ENCODE measurements around the gene FOXQ1.
"Not testable (repeated sequence)": the region's sequence is repeated elsewhere in the genome, so short reads cannot be mapped to it uniquely, and the experiment has no call there.

The FOXQ1 gene

DNA sequence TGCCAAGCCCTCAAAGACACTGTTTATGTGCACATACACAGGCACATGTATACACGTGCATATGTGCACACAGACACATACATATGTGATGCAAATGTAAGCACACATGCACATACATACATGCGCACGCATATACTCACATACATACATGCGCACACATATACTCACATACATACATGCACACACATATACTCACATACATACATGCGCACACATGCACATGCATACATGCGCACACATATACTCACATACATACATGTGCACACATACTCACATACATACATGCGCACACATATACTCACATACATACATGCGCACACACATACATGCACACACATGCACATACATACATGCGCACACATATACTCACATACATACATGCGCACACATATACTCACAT lies 20.5 kb upstream of the FOXQ1 start:
- DNase-seq, result no peak

DNA sequence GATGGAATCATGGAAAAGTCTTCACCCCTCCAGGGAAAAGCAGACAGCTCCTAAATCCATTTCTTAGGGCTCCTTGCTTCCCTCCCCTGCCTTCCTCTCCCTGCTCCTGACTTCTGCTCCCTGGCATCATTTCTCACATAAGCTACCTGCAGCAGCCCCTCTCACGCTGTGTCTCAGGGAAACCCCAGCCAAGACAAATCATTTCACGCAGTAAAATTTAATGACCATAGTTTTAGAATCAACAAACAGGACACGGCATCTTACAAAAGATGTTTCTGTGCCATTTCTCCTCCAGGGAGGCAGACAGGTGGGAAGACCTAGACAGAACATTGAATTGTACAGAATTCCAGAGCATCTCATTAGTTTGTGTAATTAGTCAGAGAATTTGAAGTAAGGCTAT lies 16.5 kb upstream of the FOXQ1 start:
- no peak for DNase-seq

DNA sequence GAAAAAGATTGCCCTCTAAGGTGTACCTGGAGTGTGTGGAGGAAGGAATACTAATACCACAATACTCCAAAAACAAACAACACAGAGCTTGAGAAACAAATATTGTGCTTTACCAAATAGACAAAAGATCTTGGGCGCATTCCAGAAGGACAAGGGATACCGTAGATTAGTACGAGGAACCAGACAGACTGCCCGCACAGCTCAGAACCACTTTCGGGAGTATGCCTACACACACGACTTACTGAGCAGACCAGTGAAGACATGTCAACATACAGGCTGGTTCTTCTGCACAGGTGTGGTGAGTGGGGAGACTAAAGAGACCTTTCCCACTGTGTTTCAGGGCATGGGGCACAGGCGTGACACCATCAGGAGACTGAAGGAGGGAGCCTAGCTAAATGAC lies 15.8 kb upstream of the FOXQ1 start:
- DNase-seq, result no peak

DNA sequence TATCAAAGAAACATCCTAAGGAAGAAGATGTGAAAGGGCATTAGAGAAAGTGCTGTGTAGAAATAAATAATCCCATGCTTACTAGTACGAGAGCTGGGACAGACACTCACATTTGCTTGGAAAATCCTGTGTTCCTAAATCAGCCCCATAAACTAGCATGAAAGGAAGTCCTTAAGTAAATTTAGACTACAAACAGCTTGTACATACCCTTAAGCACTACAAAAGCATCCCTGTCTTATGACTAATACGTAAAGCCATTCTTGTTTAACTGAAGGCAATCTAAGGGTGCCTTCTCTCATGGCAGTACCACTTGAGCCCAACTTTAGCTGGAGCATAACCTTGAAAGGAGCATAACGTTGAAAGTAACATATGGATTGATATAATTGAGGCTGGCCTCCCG lies 15.4 kb upstream of the FOXQ1 start:
- no peak for DNase-seq

DNA sequence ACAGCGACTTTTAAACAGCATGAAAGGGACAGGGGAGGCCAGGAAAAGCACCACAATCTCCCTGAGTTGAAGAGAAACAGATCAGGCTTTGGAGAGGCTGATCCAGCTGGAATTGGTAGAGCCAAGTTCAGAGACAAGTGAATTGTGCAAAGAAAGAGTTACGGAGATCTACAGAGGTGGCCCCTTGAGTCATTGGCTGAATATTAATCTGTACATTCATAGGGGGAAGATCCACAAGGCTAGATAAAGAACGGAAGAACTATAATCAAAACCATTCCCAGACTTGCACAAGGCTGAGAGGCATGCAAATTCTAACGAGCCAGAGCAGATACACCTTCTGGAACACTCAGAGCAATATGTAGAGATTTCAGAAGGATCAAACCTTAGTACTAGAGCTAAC lies 14.2 kb upstream of the FOXQ1 start:
- DNase-seq, result no peak

DNA sequence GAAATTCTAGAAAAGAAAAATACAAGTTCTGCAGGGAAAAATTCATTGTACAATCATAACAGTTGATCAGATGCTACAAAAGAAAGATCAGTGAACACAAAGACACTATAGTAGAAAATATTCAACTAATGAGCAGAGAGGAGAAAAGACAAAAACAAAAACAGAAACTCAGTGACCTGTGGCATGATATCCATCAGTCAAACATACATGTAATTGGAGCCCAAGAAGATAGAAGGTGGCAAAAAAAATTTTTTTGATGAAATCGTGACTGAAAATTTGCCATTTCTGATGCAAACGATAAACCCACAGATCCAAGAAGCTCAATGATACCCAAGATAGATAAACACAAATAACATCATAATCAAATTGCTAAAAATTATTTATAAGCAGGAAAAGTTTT lies 13.1 kb upstream of the FOXQ1 start:
- no peak for DNase-seq

DNA sequence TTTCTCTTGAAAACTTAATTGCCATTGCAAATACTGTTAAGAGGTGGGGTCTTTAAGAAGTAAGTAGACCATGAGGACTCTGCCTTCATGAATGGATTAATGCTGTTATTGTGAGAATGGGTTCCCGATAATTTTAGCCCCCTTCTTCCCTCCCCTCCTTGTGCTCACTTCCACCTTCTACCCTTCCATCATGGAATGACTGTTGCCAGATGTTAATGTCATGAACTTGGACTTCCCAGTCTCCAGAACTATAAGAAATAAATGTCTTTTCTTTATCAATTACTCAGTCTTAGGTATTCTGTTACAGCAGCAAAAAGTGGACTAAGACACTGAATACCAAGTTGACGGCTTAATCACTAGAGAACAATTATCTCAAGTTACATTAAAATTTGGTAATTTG lies 5.8 kb upstream of the FOXQ1 start:
- DNase-seq, result no peak

DNA sequence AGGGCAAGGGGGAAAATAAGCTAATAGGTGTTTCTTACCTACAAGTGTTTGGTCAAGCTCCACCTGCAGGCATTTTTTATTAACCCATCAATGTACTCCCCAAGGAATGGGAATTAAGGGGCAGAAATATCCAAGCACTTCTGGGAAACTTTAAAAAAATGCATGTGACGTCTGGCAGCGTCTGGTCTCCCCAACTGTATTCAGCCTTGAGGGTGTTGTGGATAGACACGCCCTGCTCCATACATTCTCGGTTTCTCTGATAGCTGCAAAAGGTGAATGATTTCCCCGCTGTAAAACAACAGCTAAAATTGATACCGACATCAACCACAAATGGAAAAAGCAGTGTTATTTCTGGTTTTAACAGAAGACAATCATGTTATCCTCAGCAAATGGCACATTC lies 2.5 kb upstream of the FOXQ1 start:
- no peak for DNase-seq

DNA sequence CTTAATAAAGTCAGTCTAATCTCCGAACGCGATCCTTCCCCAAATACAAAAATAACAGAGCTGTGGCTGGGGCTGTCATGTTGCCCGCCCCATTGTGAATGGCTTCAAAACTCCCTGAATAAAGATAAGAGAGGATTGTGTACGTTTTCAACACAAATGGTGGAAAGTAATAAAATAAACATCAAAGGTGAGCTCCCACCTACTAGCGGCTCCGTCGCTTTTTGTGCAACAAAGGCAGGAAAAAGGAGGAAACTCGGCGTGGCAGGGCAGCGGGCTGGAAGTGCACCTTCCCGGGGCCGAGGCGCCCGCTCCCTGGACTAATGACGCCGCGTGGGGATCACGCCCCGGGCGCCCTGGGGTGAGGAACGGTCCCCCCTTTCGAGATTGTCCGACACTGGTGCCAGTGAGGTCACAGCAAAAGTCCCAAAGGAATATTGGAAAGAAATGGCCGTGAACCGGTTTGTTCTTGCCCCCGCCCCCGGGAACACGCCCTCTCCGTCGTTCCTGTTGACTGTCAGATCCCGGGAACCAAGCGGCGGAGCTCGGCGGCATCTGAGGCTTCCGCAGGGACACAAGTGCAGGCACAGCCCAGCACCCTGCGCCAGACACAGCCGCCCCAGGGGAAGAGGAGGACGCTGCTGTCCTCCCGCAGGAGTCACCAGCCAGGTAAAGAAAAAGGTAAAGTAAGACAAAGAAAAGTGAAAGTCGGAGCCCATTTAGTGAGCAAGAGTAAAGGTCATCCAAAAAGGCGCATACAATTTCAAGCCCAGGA lies 1.1 kb upstream of the FOXQ1 start:
- DNase-seq, result no peak

DNA sequence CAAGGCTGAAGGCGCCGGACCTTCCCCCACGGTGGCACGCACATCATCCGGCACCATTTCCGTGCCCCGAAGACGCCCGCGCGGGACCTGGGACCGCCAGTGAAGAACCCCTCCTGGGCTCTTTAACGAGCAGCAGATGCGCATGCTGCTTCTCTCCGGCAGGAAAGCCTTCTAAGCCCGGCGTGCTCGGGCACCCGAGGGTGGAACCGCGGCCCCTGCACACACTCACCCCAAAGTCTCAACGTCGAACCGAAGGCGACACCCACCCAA lies 240 bp downstream of the FOXQ1 start:
- no peak for DNase-seq

DNA sequence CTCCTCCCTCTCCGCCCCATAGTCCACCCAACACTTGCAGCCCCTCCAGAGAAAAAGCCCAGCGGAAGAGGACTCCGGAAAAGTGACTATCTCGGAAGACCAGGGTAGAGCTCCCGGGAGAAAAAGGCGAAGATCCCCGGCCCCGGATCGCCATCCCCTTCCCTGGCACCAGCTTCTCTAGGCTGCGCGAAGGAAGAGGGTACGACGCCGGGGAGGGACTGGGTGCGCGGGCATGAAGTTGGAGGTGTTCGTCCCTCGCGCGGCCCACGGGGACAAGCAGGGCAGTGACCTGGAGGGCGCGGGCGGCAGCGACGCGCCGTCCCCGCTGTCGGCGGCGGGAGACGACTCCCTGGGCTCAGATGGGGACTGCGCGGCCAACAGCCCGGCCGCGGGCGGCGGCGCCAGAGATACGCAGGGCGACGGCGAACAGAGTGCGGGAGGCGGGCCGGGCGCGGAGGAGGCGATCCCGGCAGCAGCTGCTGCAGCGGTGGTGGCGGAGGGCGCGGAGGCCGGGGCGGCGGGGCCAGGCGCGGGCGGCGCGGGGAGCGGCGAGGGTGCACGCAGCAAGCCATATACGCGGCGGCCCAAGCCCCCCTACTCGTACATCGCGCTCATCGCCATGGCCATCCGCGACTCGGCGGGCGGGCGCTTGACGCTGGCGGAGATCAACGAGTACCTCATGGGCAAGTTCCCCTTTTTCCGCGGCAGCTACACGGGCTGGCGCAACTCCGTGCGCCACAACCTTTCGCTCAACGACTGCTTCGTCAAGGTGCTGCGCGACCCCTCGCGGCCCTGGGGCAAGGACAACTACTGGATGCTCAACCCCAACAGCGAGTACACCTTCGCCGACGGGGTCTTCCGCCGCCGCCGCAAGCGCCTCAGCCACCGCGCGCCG lies 822 bp downstream of the FOXQ1 start:
- DNase-seq, result no peak

DNA sequence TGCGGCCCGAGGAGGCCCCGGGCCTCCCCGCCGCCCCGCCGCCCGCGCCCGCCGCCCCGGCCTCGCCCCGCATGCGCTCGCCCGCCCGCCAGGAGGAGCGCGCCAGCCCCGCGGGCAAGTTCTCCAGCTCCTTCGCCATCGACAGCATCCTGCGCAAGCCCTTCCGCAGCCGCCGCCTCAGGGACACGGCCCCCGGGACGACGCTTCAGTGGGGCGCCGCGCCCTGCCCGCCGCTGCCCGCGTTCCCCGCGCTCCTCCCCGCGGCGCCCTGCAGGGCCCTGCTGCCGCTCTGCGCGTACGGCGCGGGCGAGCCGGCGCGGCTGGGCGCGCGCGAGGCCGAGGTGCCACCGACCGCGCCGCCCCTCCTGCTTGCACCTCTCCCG lies 1.5 kb downstream of the FOXQ1 start:
- DNase-seq, result no peak

DNA sequence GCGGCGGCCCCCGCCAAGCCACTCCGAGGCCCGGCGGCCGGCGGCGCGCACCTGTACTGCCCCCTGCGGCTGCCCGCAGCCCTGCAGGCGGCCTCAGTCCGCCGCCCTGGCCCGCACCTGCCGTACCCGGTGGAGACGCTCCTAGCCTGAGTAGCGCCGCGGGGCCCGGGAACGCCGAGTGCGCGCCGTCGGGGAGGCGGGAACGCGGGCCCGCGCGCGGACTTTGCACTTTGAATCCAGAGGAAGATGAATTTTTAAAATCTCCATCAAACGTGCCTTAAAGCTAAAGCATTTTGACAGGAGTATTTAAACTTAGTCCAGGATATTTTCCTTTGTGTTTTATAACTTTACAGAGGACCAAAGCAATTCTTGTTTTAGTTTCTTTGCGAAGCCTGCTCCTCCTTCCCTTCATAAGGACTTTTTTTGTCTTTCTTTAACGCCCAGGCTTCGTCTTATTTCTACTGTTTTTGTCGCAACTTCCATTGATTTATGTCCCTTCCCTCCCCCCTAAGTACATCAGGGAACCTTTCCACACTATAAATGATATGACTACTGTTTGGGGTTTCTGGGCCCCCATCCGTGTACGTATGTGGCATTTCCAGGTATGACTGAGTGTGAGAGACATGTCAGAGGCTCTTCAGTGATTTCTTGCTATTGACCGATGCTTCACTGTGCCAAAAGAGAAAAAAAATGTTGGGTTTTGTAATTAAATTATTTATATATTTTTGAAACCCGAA lies 2.0 kb downstream of the FOXQ1 start:
- no peak for DNase-seq

DNA sequence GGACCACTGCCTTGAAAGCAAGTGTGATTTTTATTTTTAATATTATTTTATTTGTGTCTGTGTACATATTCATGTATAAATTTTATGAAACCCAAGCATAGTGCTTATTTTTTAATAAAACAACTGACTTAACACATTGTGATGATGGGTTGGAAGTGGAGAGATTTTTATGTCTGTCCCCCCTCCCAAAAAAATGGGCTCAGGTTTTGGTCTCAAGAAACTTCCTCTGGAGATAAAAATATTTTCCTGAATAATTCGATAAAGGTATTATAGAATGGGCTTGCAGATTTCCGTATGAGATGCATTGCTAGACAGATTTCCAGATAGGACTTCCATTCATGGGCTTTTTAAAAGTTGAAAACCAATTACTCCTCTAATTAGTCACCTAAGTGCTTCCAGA lies 2.7 kb downstream of the FOXQ1 start:
- DNase-seq, result no peak

DNA sequence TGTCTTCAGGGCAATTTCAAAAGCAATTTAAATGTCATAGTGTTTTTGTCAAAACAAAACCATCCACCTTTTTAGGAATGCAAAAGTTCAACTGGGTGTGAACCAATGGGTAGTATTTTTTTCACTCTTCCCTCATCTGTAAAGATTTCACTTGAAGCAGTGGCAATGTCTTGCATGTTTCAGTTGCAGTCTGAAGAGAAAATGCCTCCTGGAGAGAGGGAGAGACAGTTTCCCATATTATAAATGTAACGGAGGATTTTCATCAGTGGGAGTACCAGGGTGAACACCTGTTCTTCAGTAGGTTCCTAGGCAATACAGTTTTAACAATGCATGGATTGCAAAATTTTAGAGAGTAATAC lies 3.3 kb downstream of the FOXQ1 start:
- no peak for DNase-seq

DNA sequence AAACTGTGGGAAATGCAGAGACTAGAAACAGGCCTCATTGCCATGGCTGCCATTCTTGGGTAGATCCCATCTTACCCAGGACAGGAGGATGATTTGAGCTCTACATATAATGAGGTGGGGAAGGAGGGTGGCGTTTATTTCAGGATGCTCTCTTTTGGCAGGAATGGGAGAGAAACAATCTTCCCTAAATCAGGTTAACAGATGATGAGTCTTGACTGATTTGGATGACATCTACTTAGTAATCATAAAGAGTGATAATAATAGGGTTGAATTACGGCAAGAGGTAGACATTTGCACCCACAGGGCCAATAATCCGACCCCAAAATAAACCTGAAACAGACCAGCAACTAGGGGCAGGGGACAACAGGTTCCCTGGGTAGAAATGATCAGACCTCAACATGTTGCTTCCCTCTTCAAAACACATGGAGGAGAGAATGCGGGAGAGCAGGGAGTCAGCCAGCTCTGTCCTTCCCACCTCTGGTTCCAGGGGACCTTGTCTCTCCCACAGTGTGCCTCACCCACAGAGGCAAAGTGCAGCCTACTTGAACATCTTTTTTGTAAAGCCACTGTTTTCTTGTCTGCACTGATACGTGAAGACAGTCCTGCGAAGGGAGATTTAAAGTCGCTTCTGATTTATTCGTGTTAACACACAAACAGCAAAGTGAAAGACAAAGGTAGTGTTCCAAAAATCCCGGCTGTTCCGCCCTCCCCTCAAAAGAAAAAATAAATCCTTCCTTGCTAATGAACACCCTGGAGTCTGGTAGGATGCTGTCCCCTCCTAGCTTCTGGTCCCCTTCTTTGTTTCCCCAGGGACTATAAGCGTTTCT lies 3.9 kb downstream of the FOXQ1 start:
- no peak for DNase-seq

DNA sequence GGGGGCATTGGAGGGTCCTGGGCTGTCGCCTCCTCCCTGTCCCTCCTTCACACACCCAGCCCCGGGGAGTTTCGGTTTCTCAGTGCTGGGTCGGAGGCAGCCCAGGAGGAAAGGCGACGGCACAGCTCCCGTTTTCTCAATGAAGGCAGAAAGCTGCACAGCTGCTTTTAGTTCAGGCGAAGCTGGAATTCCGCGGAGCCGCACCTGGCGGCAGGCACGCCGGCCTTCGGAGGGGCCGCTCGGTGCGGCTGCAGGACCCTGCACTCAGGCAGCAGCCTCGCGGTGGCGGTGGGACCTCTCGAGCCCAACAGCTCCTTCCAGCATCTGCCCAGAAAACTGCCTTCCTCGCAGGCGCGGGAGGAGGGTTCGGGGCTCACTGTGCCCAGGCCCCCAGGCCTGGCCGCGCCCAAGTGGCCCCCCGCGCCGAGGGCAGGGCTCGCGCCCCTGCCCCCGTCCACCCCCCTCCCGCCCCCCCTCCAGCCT lies 4.6 kb downstream of the FOXQ1 start:
- DNase-seq, result no peak

DNA sequence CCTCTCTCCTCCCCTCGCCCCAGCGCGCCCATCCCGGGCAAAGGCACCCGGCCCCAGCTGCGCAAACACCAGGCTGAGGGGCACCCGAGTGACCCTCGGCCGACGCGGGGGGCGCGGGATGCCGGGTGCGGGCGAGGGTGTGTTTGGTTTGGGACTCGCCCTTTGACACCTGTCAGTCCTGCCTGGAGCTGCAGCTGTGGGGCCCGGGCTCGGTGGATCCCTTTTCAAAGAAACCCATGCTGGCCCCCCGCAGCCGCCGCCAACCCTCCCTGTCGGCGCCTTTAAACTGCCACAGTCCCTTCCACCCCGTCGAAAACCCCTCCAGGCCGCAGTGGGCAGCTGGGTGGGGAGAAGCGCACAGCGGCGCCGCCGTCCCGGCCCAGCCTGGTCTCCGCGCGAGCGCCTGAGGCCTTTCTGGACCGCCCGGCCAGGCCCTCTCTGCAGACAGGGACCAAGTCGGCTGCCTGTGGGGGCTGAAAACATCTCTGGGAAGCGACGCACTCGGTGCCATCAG lies 5.5 kb downstream of the FOXQ1 start:
- no peak for DNase-seq

DNA sequence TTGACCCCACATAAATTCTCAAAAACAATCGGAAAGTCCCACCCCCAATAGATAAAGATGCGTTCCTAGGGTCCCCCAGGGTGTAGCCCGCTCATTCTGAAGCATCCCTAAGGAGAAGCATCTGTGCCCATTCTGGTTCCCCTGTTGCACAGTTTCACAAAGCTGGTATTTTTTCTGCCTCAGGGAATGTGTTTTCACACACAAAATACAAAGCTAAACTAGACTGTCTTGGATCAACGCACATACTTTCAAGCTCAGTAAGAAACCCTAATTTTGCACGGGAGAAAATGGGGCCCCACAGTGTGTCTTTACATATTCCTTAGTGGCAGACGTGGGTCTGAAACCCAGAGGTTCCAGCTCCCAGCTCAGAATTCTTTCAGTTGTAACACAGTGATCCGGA lies 6.1 kb downstream of the FOXQ1 start:
- no peak for DNase-seq

DNA sequence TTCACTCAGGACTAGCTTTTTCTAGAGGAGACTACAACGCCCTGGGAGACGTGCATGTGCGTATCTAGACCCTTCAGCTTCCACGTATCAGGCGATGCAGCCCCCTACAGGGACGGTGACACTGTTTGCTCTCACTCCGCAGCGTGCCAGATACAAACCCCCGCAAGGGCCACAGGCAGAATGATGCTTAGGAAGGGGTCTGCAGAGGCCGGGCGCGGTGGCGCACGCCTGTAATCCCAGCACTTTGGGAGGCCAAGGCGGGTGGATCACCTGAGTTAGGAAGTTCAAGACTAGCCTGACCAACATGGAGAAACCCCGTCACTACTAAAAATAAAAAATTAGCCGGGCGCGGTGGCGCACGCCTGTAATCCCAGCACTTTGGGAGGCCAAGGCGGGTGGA lies 6.7 kb downstream of the FOXQ1 start:
- not testable (repeated sequence) for DNase-seq

DNA sequence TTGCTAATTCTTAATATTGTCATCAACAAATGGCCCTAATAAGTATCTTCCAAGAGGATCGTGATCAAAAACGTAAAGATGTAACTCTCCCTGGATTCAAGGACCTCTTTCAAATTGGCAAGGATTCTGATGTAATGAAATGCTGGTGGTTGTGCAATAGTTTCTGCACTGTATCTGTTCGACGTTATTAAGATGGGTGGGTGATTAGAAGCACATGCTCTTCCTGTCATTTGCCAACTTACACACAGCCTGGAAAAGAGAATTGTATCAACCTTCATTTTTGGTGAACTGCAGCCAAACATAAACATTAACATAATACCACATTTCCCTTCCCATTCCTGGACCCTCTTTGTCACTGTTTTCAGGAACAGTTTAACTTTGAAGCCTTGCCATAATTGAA lies 9.8 kb downstream of the FOXQ1 start:
- no peak for DNase-seq

DNA sequence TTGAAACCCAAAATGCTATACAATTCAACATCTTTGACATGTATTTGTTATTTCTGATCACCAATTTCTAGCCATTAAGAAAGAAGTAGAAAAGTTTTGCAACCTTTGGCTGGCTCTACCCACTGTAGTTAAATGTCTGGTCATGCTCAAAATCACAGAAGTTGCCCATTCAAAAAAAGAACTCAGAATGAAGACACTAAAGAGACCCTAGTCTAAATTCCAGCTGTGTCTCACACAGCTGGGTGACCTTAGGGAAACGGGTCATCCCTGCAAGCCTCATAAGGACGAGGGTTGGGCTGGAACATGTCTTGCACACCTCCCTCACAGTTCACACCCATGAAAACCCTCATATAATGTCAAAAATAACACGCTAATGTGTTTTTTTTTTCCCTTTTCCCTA lies 10.3 kb downstream of the FOXQ1 start:
- DNase-seq, result no peak

DNA sequence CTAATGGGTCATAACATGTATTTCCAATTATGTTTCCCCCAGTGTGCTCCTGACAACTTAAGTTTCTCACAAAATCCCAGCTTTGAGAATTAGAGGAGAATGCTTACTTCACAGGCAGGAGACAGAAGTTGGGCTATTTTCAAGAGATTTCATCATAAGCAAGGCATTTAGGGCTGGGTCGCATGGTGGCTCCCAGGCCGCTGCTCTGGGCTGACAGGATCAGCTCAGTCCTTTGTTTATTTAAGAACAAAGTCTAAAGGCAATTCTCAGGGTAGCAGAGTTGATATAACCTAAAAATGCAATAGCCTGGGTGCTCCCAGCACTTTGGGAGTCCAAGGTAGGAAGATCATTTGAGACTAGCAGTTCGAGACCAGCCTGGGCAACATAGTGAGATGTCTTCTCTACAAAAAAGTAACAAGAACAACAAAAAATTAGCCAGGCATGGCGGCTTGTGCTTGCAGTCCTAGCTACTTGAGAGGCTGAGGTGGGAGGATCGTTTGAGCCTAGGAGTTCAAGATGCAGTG lies 10.9 kb downstream of the FOXQ1 start:
- no peak for DNase-seq

Measured in DMS79 treated with DMSO at 0.1 percent for 48 hours (cell line).